Measurements from ENCODE around the gene MED26.
"Not testable (repeated sequence)": the region's sequence is repeated elsewhere in the genome, so short reads cannot be mapped to it uniquely, and the experiment has no call there.

DNA sequence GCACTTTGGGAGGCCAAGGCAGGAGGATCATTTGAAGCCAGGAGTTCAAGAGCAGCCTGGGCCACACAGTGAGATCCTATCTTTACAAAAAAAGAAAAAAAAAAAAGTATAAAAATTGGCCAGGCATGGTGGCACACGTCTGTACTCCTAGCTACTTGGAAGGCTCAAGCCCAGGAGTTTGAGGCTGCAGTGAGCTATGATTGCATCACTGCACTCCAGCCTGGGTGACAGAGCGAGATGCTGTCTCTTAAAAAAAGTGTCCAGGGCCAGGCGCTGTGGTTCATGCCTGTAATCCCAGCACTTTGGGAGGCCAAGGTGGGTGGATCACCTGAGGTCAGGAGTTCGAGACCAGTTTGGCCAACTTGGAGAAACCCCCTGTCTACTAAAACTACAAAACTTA, 45.8 kb upstream of the MED26 start:
- TF ChIP-seq, protein P1, sequence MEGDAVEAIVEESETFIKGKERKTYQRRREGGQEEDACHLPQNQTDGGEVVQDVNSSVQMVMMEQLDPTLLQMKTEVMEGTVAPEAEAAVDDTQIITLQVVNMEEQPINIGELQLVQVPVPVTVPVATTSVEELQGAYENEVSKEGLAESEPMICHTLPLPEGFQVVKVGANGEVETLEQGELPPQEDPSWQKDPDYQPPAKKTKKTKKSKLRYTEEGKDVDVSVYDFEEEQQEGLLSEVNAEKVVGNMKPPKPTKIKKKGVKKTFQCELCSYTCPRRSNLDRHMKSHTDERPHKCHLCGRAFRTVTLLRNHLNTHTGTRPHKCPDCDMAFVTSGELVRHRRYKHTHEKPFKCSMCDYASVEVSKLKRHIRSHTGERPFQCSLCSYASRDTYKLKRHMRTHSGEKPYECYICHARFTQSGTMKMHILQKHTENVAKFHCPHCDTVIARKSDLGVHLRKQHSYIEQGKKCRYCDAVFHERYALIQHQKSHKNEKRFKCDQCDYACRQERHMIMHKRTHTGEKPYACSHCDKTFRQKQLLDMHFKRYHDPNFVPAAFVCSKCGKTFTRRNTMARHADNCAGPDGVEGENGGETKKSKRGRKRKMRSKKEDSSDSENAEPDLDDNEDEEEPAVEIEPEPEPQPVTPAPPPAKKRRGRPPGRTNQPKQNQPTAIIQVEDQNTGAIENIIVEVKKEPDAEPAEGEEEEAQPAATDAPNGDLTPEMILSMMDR (tag by site-specific recombination; IDR thresholded peaks at IDR 0.05) = not testable (repeated sequence)
- not testable (repeated sequence) for TF ChIP-seq ZNF121 (tag by site-specific recombination; IDR thresholded peaks at IDR 0.05); SETDB1 (IDR thresholded peaks at IDR 0.05; ENCODE audit: insufficient read length, low read length); ZBTB1 (tag by site-specific recombination; IDR thresholded peaks at IDR 0.05); ZNF555 (tag by site-specific recombination; conservative IDR thresholded peaks at IDR 0.05); ZNF658 (tag by site-specific recombination; IDR thresholded peaks at IDR 0.05)
- TF ChIP-seq, protein P2, sequence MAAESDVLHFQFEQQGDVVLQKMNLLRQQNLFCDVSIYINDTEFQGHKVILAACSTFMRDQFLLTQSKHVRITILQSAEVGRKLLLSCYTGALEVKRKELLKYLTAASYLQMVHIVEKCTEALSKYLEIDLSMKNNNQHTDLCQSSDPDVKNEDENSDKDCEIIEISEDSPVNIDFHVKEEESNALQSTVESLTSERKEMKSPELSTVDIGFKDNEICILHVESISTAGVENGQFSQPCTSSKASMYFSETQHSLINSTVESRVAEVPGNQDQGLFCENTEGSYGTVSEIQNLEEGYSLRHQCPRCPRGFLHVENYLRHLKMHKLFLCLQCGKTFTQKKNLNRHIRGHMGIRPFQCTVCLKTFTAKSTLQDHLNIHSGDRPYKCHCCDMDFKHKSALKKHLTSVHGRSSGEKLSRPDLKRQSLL (tag by site-specific recombination; IDR thresholded peaks at IDR 0.05) = not testable (repeated sequence)

Measured in HEK293 (cell line).